PFSK-1 (cell line): Measurements from ENCODE around the gene KDM2A.

ENCODE experiments used
- FOXP2 ChIP-seq: optimal IDR thresholded peaks from 2 replicates; pipeline ENCODE3; 2011; ENCODE audit warnings: borderline replicate concordance, control low read depth, inconsistent platforms; ENCODE audit not compliant: insufficient read depth; ENCODE audit errors: extremely low read length, extremely low read depth
- POLR2AphosphoS5 ChIP-seq: IDR thresholded peaks from 2 replicates; pipeline ENCODE4 v1.6.1; 2012; ENCODE audit warnings: low read depth, mild to moderate bottlenecking, control low read depth, low read length, moderate library complexity
- TAF1 ChIP-seq: IDR thresholded peaks from 2 replicates; pipeline ENCODE4 v1.6.1; 2012; ENCODE audit warnings: low read length, control low read depth, borderline replicate concordance; ENCODE audit not compliant: insufficient read depth
- TF ChIP-seq, protein P1 (sequence below), 2 experiments: IDR thresholded peaks; 2 replicates each; pipeline versions ENCODE4 v1.6.1 to v1.8.0; 2011 to 2012; ENCODE audit warnings: low read depth in 2 of 2, low read length in 2 of 2, control low read depth in 1 of 2, inconsistent platforms in 1 of 2, mild to moderate bottlenecking in 1 of 2, moderate library complexity in 1 of 2; ENCODE audit not compliant: insufficient read depth in 1 of 2

DNA sequence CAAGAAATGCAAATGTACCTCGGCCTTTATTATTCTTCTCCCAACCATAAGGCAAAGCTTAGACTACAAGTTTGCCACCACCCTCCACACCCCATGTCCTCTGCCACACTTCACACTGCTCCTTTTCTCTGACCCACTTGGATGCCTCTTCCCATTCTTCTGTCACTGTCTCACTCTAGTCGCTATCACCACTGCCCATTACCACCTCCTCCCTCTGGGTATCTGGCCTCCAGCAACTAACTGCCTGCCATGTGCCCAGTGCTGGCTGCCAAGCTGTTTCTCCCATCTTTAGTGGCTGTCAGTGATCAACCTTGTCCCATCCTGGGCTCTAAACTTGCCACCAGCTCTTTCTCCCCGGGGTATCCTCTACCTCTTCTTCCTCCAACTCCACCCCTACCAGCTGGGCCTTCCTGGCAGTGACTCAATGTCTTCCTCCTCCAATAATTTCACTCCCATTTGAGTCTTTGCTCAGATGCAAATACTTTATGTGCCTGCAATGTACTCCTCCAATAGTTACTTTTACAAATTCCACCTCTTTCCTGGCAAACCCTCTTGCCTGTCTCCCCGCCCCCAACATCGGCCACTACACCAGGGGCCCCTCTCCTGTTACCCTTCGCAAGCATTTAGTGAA, 20.1 kb upstream of the KDM2A start:
- TF ChIP-seq POLR2AphosphoS5: no peak
- TF ChIP-seq, protein P1, sequence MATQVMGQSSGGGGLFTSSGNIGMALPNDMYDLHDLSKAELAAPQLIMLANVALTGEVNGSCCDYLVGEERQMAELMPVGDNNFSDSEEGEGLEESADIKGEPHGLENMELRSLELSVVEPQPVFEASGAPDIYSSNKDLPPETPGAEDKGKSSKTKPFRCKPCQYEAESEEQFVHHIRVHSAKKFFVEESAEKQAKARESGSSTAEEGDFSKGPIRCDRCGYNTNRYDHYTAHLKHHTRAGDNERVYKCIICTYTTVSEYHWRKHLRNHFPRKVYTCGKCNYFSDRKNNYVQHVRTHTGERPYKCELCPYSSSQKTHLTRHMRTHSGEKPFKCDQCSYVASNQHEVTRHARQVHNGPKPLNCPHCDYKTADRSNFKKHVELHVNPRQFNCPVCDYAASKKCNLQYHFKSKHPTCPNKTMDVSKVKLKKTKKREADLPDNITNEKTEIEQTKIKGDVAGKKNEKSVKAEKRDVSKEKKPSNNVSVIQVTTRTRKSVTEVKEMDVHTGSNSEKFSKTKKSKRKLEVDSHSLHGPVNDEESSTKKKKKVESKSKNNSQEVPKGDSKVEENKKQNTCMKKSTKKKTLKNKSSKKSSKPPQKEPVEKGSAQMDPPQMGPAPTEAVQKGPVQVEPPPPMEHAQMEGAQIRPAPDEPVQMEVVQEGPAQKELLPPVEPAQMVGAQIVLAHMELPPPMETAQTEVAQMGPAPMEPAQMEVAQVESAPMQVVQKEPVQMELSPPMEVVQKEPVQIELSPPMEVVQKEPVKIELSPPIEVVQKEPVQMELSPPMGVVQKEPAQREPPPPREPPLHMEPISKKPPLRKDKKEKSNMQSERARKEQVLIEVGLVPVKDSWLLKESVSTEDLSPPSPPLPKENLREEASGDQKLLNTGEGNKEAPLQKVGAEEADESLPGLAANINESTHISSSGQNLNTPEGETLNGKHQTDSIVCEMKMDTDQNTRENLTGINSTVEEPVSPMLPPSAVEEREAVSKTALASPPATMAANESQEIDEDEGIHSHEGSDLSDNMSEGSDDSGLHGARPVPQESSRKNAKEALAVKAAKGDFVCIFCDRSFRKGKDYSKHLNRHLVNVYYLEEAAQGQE (IDR thresholded peaks at IDR 0.05; ENCODE audit: insufficient read depth in 1 of 2, low read depth in 2 of 2, low read length in 2 of 2): no peak
- TF ChIP-seq TAF1: no peak
- no peak for TF ChIP-seq FOXP2
